ENCODE measurements around the gene CANT1.

DNA sequence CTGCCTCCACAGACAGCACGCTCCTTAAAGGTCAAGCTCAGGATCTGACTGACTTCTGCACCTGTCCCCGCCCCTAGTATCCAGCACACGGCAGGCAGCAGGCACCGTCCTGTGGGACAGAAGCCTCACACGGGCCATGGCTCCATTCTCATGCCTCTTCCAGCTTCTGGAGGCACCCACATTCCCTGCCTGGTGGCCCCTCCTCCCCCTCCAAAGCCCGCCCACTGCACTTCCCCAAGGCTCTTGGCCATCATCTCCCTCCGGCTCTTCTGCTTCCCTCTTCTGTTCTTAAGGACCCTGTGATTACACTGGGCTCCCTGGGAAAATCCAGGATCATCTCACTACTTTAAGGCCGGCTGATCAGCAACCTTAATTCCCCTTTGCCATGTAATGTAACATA lies 3.5 kb downstream of the CANT1 start:
- TF ChIP-seq, protein P1, sequence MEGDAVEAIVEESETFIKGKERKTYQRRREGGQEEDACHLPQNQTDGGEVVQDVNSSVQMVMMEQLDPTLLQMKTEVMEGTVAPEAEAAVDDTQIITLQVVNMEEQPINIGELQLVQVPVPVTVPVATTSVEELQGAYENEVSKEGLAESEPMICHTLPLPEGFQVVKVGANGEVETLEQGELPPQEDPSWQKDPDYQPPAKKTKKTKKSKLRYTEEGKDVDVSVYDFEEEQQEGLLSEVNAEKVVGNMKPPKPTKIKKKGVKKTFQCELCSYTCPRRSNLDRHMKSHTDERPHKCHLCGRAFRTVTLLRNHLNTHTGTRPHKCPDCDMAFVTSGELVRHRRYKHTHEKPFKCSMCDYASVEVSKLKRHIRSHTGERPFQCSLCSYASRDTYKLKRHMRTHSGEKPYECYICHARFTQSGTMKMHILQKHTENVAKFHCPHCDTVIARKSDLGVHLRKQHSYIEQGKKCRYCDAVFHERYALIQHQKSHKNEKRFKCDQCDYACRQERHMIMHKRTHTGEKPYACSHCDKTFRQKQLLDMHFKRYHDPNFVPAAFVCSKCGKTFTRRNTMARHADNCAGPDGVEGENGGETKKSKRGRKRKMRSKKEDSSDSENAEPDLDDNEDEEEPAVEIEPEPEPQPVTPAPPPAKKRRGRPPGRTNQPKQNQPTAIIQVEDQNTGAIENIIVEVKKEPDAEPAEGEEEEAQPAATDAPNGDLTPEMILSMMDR (IDR thresholded peaks at IDR 0.05), result no peak
- no peak for TF ChIP-seq POLR2A (IDR thresholded peaks at IDR 0.05)
